Measurements from ENCODE around the gene ARHGAP45. TPM values are rescaled to one million over a fixed set of nuclear protein-coding genes. Genes with fewer than 3 reads are reported as not detected.

ARHGAP45 gene
- total RNA-seq, 1 donor from 2014 or later, result 3.2 TPM

DNA sequence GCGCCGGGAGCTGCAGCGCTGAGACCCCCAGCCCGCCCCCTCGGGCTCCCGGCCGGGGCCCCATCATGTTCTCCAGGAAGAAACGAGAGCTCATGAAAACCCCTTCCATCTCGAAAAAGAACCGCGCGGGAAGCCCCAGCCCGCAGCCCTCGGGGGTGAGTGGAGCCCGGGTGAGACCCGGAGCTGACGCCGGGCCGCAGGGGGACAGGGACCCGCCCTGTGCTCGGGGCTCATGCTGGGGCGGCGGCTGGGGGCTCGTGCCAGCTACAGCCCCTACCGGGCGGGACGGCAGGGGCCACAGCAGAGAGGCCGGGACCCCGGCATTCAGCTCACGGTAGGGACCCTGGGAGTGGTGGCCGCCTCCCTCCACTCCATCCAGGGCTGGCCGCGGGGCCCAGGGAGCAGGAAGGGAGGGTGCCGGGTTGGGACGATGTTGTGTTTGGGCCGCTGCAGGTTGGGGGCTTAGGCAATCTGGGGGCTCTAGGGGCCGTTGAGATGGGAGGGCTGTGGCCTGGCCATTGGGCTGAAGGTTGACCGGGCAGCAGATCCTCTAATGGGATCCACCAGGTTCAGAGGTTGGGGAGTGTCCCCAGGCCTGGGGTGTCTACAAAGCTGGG is 482 bp downstream of the ARHGAP45 start:
- DNase-seq (ENCODE audit: low spot score in 2 of 2, unreplicated experiment in 2 of 2), result no peak
- Mint-ChIP-seq H3K4me1 (peaks cover 18% of the 10 kb centered on the region), H3K9me3 (no peaks in the 10 kb centered on the region), H3K36me3 (no peaks in the 10 kb centered on the region), H3K4me3 (peak overlapping the region; percentile 36), H3K27ac (no peak overlapping the region), H3K27me3 (ENCODE audit: low read depth) (peaks cover 48% of the 10 kb centered on the region)
- TF ChIP-seq, protein P1, sequence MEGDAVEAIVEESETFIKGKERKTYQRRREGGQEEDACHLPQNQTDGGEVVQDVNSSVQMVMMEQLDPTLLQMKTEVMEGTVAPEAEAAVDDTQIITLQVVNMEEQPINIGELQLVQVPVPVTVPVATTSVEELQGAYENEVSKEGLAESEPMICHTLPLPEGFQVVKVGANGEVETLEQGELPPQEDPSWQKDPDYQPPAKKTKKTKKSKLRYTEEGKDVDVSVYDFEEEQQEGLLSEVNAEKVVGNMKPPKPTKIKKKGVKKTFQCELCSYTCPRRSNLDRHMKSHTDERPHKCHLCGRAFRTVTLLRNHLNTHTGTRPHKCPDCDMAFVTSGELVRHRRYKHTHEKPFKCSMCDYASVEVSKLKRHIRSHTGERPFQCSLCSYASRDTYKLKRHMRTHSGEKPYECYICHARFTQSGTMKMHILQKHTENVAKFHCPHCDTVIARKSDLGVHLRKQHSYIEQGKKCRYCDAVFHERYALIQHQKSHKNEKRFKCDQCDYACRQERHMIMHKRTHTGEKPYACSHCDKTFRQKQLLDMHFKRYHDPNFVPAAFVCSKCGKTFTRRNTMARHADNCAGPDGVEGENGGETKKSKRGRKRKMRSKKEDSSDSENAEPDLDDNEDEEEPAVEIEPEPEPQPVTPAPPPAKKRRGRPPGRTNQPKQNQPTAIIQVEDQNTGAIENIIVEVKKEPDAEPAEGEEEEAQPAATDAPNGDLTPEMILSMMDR (IDR thresholded peaks at IDR 0.05; ENCODE audit: unreplicated experiment), result no peak

DNA sequence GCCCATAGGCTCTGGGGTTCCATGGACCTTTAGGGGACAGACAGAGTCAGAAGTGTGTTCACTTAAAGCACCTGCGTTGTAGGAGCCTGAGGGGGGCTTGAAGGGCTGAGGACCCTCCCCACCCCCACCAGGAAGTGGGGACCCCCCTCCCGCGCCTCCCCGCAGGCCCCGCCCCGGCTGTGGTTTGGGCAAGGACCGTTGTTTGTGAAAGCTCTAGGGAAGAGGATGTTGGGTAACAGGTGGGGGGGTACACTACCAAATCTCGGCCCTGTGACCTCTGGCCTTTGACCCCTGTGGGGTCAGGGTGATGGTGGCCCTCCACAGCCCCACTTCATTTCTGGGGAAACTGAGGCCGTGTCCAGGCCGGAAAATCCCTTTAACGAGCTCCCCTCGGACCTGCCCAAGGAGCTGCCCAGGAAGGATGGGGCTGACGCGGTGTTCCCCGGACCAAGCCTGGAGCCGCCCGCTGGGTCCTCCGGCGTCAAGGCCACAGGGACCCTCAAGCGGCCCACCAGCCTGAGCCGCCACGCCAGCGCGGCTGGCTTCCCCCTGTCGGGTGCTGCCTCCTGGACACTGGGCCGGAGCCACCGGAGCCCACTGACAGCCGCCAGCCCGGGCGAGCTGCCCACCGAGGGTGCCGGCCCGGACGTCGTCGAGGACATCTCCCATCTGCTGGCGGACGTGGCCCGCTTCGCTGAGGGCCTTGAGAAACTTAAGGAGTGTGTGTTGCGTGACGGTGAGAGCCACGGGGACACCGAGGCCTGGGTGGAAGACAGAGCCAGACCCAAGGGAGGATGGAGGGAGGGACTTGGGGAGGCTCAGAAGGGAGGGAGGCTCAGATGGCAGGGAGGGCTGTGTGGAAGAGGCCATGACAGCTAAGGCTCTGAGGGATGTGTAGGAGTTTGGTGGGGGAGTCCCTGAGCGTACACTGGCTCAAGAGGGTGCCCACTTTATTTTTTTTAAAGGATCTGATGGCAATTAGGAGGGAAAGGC is 1.3 kb downstream of the ARHGAP45 start:
- no peak for DNase-seq (ENCODE audit: low spot score in 2 of 2, unreplicated experiment in 2 of 2)
- TF ChIP-seq, protein P1 (IDR thresholded peaks at IDR 0.05; ENCODE audit: unreplicated experiment), result no peak
- no peak overlapping the region for H3K27ac Mint-ChIP-seq
- no peaks in the 10 kb centered on the region for H3K36me3 Mint-ChIP-seq
- peaks cover 18% of the 10 kb centered on the region for H3K4me1 Mint-ChIP-seq
- peaks cover 52% of the 10 kb centered on the region for H3K27me3 Mint-ChIP-seq (ENCODE audit: low read depth)
- H3K4me3 Mint-ChIP-seq, result peak overlapping the region; percentile 40
- H3K9me3 Mint-ChIP-seq, result no peaks in the 10 kb centered on the region

DNA sequence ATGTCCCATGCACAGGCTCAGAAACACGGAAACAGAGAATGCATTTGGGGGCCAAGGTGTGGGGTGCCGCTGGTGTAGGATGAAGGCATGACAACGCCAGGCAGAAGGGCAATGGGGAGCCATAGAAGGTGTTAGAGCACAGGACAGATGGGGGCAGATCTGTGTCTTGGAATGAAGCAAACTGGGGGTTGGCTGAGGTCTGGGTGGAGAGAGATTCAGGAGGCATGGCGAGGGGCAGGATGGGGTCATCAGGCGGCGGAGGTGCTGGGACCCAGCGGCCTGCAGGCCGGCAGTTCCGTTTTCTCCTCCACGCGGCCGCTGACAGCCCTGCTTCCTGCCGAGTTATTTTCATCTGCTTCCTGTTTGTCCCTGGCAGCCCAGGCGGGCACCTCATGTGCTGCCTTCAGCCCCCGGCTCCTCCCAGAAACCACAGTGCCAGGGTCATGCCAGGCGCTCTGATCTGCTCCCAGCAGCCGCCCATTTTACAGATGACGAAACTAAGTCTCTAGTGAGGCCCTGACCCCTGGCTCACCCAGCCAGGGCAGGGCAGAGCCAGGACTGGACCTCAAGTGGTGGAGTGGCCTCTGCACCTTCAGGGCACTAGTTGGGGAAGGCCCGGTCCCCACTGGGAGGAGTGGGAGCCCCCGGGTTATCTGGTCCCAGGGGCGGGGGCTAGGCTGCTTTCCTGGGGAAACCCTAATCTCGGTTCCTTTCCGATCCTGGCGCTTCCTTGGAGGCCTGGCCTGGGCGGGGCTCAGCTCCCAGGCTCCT is 2.2 kb downstream of the ARHGAP45 start:
- H3K27ac Mint-ChIP-seq, result no peak overlapping the region
- peaks cover 18% of the 10 kb centered on the region for H3K4me1 Mint-ChIP-seq
- H3K4me3 Mint-ChIP-seq, result peak overlapping the region; percentile 40
- H3K9me3 Mint-ChIP-seq, result no peaks in the 10 kb centered on the region
- peaks cover 52% of the 10 kb centered on the region for H3K27me3 Mint-ChIP-seq (ENCODE audit: low read depth)
- no peak for DNase-seq (ENCODE audit: low spot score in 2 of 2, unreplicated experiment in 2 of 2)
- TF ChIP-seq, protein P1 (IDR thresholded peaks at IDR 0.05; ENCODE audit: unreplicated experiment), result no peak
- no peaks in the 10 kb centered on the region for H3K36me3 Mint-ChIP-seq

DNA sequence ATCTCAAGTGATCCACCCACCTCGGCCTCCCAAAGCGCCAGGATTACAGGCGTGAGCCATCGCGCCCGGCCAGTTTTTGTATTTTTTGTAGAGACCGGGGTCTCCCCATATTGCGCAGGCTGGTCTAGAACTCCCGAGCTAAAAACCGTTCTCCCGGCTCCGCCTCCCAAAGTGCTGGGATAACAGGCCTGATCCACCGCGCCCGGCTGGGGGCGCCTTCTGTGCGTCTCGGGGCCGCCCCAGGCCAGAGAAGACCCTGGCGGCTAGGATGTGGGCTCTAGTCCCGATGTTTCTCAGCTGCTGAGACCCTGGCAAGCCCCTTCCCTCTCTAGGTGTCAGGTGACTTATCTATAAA is 3.6 kb downstream of the ARHGAP45 start:
- no peak overlapping the region for H3K4me3 Mint-ChIP-seq
- DNase-seq (ENCODE audit: low spot score in 2 of 2, unreplicated experiment in 2 of 2), result no peak
- TF ChIP-seq, protein P1 (IDR thresholded peaks at IDR 0.05; ENCODE audit: unreplicated experiment), result no peak
- H3K27ac Mint-ChIP-seq, result no peak overlapping the region
- peaks cover 46% of the 10 kb centered on the region for H3K27me3 Mint-ChIP-seq (ENCODE audit: low read depth)
- H3K9me3 Mint-ChIP-seq, result no peaks in the 10 kb centered on the region
- H3K36me3 Mint-ChIP-seq, result no peaks in the 10 kb centered on the region
- peaks cover 12% of the 10 kb centered on the region for H3K4me1 Mint-ChIP-seq

DNA sequence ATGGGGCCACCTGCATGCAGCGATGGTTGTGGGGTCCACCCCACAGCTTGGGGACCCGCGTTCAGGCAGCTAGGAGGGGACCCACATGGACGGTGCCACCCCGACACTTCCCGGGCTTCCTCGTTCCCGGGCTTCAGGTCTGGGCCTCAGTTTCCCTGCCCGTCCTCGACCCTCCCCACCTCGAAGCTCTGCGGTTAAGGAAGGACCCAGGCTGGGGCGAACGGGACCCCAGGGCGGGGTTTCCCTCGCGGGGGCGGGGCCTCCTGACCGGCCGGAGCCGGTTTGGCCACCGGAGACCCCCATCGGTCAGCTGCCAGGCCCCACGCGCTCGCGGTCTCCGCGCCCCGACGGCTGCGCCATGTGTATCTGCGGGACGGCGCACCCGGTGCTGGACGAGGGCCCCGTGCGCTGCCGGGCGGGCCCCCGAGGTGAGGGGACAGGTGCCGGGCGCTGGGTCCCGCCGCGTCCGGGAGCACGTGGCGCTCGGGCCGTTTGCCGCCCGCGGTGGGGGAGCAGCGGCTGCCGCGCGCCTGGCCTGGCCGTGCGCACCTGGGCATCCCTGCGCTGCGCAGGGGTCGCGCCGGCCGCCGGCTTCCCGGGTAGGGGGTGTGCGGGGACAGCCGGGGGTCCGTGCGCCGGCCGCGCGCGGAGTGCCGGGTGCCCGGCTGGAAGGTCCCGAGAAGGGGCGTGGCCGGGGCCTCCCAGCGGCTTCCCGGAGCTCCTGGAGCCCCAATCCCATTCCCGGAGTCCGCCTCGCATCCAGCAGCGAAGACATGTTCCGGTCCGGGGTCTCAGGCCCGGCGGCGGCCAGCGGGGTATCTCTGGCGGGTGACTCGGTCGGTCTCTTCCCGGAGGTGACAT is 4.2 kb downstream of the ARHGAP45 start:
- Mint-ChIP-seq H3K27ac (peak overlapping the region; percentile 43), H3K4me3 (peak overlapping the region; percentile 52), H3K27me3 (ENCODE audit: low read depth) (peaks cover 43% of the 10 kb centered on the region), H3K36me3 (no peaks in the 10 kb centered on the region), H3K9me3 (no peaks in the 10 kb centered on the region), H3K4me1 (peaks cover 6% of the 10 kb centered on the region)
- DNase-seq (ENCODE audit: low spot score in 2 of 2, unreplicated experiment in 2 of 2), result no peak
- TF ChIP-seq, protein P1 (IDR thresholded peaks at IDR 0.05; ENCODE audit: unreplicated experiment), result no peak

All from mesothelial cell of epicardium (in vitro differentiated cells).